Cardiac muscle cell (in vitro differentiated cells and primary cell): ENCODE measurements around the gene PRXL2A. TPM values are rescaled to one million over a fixed set of nuclear protein-coding genes. Genes with fewer than 3 reads are reported as not detected.

Experiments
- DNase-seq, 2 donors: peaks; one replicate each; pipeline versions ENCODE4 v3.0.0 to v3.0.0-alpha.2; 2010 to 2017; ENCODE audit warnings: low read depth in 1 of 2, low spot score in 1 of 2
- H3K27ac ChIP-seq: fragments of 200-600 bp; sonication (generic); 2 replicates; pipeline ENCODE4 v1.5.1; 2016
- H3K27me3 ChIP-seq: fragments of 200-600 bp; sonication (generic); 2 replicates; pipeline ENCODE4 v1.6.0; 2016; ENCODE audit warnings: control low read depth
- H3K36me3 ChIP-seq: fragments of 200-600 bp; sonication (generic); 2 replicates; pipeline ENCODE4 v1.5.1; 2016; ENCODE audit warnings: control low read depth
- H3K4me1 ChIP-seq: fragments of 200-600 bp; sonication (generic); 2 replicates; pipeline ENCODE4 v1.8.1; 2017; ENCODE audit warnings: low read depth, mild to moderate bottlenecking, mixed run types
- H3K4me3 ChIP-seq: fragments of 200-600 bp; sonication (generic); 2 replicates; pipeline ENCODE4 v1.5.1; 2016; ENCODE audit warnings: mild to moderate bottlenecking
- H3K9me3 ChIP-seq: fragments of 200-600 bp; sonication (generic); 2 replicates; pipeline ENCODE4 v1.5.1; 2017; ENCODE audit warnings: low read depth, mild to moderate bottlenecking, control low read depth
- polyA plus RNA-seq: library from polyadenylated mRNA; unstranded; fragments of >200 nt; fragmentation: Nextera tagmentation; extraction: Ambion mirVana; gene quantifications from 2 replicates; pipeline ENCODE4 v1.2.1, GENCODE V29; 2016
- total RNA-seq: library from RNA; depleted of rRNA; stranded (reverse); fragments of >200 nt; gene quantifications from 2 replicates; pipeline ENCODE4 v1.2.3, GENCODE V29; 2016
- TF ChIP-seq, protein P1 (sequence below): IDR thresholded peaks from 2 replicates; pipeline ENCODE4 v1.5.1; 2012; ENCODE audit warnings: low read depth, mild to moderate bottlenecking, low read length

Gene PRXL2A
- total and polyA plus RNA-seq, 2 experiments from 2014 or later, result 52.0 to 144 TPM

DNA sequence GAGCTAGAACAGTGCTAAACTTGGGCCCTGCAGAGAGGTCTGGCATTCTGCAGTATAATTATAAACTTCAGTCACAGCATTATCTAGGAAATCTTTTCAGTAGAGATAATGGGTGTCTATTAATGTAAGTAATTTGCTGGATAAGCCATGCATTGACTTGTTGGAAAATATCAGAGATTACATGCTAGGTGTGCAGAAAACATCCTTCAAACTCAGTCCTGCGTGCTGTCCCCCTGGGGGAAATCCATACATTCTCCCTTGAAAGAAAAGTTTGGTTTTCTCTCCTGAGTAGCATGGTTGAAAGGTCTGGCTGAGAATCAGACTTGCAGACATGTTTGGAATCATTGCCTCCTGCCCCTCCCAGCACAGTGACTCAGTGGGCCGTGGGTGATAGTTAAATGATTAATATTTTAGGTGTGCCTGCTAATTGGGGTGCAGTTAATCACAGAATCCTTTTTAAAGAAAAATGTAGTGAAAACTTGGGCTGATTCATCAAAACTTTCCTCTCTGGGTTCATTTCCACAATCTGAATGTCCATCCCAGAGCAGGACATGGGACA is 13.9 kb upstream of the PRXL2A start:
- no peaks in the 10 kb centered on the region for H3K4me1 ChIP-seq
- no peaks in the 10 kb centered on the region for H3K36me3 ChIP-seq
- TF ChIP-seq, protein P1, sequence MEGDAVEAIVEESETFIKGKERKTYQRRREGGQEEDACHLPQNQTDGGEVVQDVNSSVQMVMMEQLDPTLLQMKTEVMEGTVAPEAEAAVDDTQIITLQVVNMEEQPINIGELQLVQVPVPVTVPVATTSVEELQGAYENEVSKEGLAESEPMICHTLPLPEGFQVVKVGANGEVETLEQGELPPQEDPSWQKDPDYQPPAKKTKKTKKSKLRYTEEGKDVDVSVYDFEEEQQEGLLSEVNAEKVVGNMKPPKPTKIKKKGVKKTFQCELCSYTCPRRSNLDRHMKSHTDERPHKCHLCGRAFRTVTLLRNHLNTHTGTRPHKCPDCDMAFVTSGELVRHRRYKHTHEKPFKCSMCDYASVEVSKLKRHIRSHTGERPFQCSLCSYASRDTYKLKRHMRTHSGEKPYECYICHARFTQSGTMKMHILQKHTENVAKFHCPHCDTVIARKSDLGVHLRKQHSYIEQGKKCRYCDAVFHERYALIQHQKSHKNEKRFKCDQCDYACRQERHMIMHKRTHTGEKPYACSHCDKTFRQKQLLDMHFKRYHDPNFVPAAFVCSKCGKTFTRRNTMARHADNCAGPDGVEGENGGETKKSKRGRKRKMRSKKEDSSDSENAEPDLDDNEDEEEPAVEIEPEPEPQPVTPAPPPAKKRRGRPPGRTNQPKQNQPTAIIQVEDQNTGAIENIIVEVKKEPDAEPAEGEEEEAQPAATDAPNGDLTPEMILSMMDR, result no peak
- H3K27ac ChIP-seq, result no peak overlapping the region
- no peaks in the 10 kb centered on the region for H3K9me3 ChIP-seq
- no peaks in the 10 kb centered on the region for H3K27me3 ChIP-seq
- DNase-seq, result no peak
- H3K4me3 ChIP-seq, result no peak overlapping the region

DNA sequence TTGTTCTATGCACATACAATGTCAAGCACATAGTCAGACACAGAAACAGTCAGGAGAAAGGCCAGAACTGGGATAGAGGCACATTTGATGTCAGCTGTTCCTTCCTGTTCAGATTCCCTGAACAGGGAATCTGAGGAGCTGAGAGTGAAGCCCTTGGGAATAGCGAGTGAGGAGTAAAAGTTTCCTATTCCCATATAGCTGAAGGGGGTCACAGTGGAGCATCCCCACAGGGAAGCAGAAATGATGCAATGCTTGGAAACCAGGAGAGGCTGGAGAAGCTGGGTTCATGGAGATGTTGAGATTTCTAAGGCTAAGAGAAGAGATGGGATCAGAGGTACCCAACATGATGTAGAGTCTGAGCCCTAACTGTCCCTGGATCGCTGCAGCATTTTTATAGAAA is 11.3 kb upstream of the PRXL2A start:
- no peak for DNase-seq
- TF ChIP-seq, protein P1, result no peak
- H3K27me3 ChIP-seq, result no peaks in the 10 kb centered on the region
- no peaks in the 10 kb centered on the region for H3K36me3 ChIP-seq
- no peaks in the 10 kb centered on the region for H3K4me1 ChIP-seq
- H3K27ac ChIP-seq, result no peak overlapping the region
- H3K9me3 ChIP-seq, result no peaks in the 10 kb centered on the region
- no peak overlapping the region for H3K4me3 ChIP-seq

DNA sequence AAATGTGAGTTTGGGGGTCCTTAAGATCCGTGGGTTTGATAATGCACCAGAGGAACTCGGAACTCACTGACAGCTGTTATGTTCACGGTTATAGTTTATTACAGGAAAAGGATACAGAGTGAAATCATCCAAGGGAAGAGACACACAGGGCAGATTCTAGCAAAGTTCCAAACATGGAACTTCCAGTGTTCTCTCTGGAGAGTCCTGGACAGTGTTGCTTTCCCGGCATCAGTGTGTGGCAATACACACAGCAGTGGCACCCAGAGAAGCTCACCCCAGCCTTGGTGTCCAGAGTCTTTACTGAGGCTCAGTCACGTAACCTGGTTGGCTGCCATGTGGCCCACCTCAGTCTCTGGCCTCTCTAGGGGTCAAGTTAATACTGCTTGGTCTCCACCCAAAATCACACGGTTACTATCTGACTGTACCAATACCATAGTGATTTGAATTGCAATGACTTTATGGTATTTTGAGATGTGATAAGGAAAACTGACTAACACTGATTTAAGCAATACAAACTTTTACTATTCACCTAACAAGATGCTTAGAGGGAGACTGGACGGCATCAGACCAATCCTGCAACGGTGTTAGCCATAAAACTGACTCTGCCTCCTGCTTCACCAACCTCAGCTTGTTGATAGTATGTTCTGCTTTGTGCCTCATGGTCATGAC is 8.1 kb upstream of the PRXL2A start:
- Histone ChIP-seq H3K27ac (no peak overlapping the region), H3K36me3 (no peaks in the 10 kb centered on the region), H3K9me3 (no peaks in the 10 kb centered on the region), H3K4me3 (no peak overlapping the region), H3K27me3 (no peaks in the 10 kb centered on the region), H3K4me1 (no peaks in the 10 kb centered on the region)
- TF ChIP-seq, protein P1, result no peak
- no peak for DNase-seq

DNA sequence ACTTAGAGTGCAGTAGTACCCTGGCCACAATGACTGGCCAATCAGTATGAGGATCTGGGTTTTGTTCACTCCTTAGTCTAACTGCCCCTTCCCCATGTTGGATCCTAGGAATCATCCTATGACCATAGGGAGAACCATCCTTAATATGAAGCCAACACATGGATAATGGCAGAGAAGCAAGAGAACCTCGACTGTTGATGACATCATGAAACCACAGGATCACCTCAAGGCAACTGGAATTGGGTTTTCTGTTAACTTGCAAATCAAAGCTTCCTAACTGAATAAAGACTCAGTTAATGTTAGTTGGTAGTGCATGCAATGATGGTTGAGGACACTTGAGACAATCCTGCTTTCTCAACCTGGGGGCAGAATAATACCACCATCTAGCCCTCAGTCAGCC is 3.3 kb upstream of the PRXL2A start:
- Histone ChIP-seq H3K27me3 (no peaks in the 10 kb centered on the region), H3K36me3 (no peaks in the 10 kb centered on the region), H3K4me1 (peaks cover 7% of the 10 kb centered on the region), H3K9me3 (no peaks in the 10 kb centered on the region), H3K4me3 (no peak overlapping the region), H3K27ac (no peak overlapping the region)
- TF ChIP-seq, protein P1, result no peak
- DNase-seq, result no peak

- Histone ChIP-seq H3K9me3 (no peaks in the 10 kb centered on the region), H3K4me1 (peaks cover 13% of the 10 kb centered on the region), H3K27ac (peak overlapping the region; percentile 31), H3K4me3 (no peak overlapping the region), H3K27me3 (no peaks in the 10 kb centered on the region), H3K36me3 (no peaks in the 10 kb centered on the region)
- TF ChIP-seq, protein P1, result no peak
- peak in 1 of 2 donors; percentile 73 for DNase-seq
Observed at GRCh38 chr10:80405626-80406025, 2.7 kb upstream of the PRXL2A start.
